Measurements from ENCODE around the gene LMX1B.

- TF ChIP-seq TAF1 (IDR thresholded peaks at IDR 0.05; ENCODE audit: low read depth) (no peak), EGR1 (IDR thresholded peaks at IDR 0.05) (no peak), REST (IDR thresholded peaks at IDR 0.05; ENCODE audit: low read depth) (no peak), EP300 (IDR thresholded peaks at IDR 0.05; ENCODE audit: borderline replicate concordance) (no peak), CREB1 (IDR thresholded peaks at IDR 0.05; ENCODE audit: low read depth) (no peak), MAX (IDR thresholded peaks at IDR 0.05) (no peak), TEAD4 (IDR thresholded peaks at IDR 0.05) (no peak)
These were observed 94.5 kb downstream of the LMX1B start for GRCh38 chr9:126708178-126708577.
